HG02852 (cell line): ENCODE measurements around the gene CPSF3.
"Not testable (repeated sequence)": the region's sequence is repeated elsewhere in the genome, so short reads cannot be mapped to it uniquely, and the experiment has no call there.

Experiments used
- ATAC-seq: cut with Tn5 transposase; IDR thresholded peaks from one replicate; pipeline ENCODE4 v1.9.1; 2021; ENCODE audit warnings: mild to moderate bottlenecking, moderate library complexity; ENCODE audit not compliant: unreplicated experiment

CPSF3 gene

GRCh38 chr2:9392898-9393765, 30.3 kb upstream of the CPSF3 start:
- no peak for ATAC-seq

DNA sequence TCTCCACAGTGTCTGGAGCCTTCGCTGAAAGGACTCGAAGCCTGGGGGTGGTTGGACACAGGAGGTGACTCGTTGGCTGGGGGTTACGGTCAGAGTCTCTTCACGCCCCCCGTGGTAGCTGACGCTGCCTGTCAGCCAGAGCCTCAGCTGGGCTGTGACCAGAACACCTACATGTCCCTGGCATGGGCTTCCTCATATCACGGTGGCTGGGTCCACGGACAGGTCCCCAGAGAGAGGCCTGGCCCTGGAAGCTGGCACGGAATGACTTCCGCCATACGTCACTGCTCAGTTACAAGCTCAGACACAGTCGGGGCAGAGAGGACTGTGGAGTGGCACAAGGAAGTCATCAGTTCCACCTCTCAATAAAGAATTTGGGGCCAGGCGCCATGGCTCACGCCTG, 28.6 kb upstream of the CPSF3 start:
- no peak for ATAC-seq

- no peak for ATAC-seq
Measured at GRCh38 chr2:9397201-9397600, 26.3 kb upstream of the CPSF3 start.

- ATAC-seq = not testable (repeated sequence)
Measured at GRCh38 chr2:9398251-9398650, 25.2 kb upstream of the CPSF3 start.

- ATAC-seq = no peak
Measured at GRCh38 chr2:9398881-9399780, 24.3 kb upstream of the CPSF3 start.

DNA sequence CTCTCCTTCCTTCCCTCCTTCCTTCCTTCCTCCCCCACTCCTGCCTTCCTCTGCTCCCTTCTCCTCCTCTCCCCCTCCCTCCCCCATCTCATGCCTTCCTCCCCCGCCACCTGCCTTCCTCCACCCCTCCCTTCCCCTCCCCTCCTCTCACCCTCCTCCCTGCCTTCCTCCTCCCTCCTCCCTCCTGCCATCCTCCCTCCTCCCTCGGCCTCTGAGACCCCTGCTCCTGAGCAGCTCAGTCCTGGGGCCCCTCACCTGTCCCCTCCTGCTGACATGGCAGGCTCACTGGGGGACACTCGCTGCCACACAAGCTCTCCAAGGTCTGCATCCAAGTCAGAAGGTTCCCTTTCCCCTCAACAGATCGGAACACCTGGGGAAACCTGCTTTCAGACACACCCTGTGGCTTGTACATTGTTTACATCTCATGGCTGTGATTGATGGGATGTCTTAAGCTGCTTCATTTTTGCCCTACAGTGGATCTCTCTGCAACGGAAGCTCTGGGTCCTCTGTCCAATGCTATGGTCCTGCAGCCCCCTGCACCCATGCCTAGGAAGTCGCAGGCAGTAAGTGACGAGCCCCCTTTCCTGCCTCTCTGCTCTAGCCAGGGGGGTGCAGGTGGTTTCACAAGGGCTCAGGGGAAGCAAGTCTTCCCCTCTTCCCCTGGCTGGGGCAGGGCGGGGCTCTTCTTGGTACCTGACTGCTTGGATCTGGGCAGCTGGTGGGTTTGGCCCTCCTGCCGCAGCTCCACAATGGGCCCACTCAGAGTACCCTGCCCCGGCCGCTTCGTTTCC, 23.0 kb upstream of the CPSF3 start:
- no peak for ATAC-seq

DNA sequence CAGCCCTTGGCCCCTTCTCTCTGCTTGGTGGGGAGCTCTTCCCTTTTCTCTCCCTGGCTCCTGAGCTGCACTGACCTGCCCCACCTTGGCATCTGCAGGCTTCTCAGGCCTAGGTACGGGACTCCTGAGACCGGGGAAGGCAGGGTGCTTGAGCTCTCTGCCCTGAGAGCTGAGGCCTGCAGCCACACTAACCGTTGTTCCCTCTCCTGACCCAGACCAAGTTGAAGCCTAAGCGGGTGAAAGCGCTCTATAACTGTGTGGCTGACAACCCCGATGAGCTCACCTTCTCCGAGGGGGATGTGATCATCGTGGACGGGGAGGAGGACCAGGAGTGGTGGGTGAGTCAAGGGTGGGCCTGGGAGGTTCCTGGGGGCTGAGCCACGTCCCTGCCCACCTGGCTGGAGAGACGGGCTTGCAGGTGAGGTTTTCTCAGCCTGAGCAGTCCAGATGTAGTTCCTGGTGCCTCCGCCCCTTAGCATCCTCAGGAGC, 22.4 kb upstream of the CPSF3 start:
- no peak for ATAC-seq

DNA sequence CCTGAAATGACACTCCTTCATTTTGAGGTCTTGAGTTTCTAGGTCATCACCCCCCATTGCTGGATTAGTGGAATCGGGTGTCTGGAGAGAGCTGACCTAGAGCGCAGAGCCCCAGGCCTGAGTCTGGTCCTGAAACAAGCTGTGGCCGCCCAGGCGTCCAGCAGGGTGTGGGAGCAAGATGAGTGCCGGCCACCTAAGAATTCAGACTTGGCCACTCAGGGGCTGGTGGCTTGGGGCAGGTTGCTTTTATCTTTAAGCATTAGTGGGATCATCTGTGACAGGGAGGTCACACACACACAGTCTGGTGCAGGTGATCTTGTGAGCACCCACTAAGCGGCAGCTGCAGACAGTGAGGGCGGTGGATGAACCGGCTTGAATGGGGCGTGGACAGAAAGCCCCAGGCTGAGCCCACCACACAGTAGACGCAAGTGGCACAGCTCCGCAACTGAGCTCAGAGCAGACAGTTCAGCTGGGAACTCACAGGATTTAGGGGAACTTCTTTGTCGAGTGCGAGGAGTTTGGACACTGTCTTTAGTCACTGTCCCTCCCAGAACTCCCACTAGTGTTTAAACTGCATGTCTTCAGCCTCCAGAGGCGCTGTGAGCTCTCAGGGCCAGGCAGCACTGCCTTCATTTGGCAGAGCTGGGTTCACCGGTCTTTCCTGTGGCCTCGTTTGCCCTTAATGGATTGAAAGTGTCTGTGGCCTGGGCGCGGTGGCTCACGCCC, 21.6 kb upstream of the CPSF3 start:
- no peak for ATAC-seq

DNA sequence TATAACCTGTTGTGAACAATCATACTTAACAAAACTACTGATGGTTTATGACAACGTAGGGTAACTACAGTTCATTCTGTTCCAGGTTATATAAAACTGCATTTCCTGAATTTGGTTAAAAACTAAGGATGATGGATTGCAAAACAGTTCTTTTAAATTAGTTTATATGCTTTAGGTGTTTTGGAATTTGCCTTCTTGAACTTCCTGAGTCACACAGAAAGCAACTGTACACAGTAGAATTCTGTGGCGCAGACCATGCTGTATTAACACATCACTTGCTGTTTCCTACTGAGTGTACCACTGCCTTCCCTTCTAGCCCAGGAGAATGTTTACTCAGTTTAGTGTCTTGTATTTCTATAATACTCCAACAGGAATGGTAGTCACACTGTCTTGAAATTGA, 19.5 kb upstream of the CPSF3 start:
- no peak for ATAC-seq

- no peak for ATAC-seq
Measured at GRCh38 chr2:9404451-9404850, 19.0 kb upstream of the CPSF3 start.

DNA sequence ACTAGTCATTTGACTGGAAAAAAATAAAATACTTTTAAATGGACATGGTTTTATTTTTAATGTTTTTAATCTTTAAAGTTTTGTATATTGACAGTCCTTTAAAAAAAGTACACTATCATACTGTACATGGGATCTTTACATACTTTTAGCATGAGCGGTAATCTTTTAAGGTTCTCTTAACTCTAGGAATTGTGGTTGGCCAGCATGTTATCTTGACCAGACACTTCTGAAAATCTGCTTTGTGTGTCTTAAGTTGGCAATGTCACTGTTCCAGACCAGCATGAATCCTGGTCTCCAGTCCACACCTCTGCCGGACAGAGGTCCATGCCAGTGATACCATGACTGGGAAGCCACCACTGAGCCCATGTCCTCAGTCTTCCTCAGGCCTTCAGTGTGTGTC, 17.8 kb upstream of the CPSF3 start:
- ATAC-seq = no peak

DNA sequence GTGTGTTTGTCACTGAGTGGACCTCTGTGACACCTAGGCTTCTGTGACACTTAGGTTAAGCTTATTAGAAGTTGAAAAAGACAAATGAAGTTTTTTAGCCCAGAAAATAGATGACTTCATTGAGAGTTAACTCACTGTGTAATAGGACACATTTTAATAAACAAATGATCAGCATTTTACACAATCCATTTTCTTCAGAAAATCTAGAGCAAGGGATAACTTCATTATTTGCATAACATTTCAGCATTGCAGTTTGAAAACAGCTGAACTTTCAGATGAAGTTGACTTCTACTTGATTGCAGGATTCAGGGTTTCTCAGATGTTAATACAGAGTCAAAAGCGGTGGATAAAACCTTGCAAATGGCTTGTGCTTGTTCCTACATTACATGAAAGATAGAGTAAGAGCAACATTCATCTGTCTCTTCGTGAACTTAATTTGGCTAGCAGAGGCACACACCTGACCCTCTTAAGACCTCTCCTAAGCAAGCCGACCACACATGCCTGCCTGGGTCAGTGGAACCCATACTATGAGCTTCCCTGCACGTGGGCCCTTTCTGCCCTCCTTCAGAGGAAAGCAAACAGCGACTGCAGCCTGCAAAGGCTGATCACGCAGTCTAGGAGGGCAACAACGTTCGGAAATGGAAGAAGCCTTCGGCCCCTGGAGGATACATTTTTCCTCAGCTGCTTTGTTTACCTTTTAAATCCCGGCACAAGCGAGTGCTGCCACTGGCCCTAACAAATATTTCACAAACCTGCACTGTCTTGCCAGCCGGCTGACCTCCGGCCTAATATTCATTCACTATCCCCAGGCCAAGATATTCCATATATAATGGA, 16.7 kb upstream of the CPSF3 start:
- ATAC-seq = no peak

DNA sequence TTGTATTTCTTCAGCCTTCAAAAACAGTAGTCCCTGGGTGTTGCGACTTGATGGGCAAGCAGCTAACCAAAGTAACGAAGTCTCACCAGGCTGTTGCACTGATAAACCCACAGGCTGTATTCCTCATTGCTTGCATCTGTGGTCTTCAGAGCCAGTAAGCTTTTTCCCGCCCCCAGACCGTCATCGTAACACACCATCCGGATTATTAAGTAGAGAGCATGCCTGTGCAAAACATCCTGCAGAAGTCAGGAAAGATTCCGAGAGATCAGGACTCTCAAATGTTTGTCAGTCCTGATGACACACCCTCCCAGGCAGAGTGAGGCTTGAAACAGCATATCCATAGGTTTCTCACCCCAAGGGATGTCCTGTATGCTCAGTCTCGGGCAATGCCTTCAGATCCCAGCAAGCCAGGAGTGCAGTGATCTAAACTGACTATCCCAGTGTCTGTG, 16.1 kb upstream of the CPSF3 start:
- no peak for ATAC-seq

GRCh38 chr2:9408641-9409151, 14.8 kb upstream of the CPSF3 start:
- no peak for ATAC-seq

GRCh38 chr2:9410108-9410507, 13.3 kb upstream of the CPSF3 start:
- ATAC-seq = no peak

- no peak for ATAC-seq
Measured at GRCh38 chr2:9412781-9413180, 10.7 kb upstream of the CPSF3 start.

DNA sequence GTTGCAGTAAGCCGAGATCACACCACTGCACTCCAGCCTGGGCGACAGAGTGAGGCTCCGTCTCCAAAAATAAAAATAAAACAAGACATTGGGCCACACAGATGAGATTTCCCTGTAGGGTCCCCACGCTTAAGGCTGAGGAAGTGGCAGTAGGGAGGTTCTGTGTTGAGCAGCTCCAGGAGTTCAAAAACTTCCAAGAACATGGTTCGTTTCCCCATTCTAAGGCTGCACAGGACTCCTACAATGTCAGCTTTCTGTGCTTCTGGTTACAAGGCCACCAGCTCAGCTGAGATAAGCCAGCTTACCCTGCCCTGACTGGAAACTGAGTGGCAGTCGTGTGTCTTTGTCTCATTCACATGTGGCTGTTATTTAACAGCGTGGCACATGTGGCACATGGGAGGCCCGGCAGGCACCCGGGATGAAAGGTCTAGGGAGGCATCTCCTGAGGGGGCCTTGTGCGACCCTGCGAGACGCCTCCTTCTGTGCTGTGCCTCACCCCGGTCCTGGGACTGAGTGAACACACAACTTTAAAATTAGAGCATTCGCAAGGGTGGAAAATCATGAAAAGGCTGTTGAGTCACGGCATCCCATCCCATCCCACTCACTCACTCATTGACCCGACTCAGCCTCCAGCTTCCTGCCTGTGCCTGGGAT, 7.8 kb upstream of the CPSF3 start:
- no peak for ATAC-seq

DNA sequence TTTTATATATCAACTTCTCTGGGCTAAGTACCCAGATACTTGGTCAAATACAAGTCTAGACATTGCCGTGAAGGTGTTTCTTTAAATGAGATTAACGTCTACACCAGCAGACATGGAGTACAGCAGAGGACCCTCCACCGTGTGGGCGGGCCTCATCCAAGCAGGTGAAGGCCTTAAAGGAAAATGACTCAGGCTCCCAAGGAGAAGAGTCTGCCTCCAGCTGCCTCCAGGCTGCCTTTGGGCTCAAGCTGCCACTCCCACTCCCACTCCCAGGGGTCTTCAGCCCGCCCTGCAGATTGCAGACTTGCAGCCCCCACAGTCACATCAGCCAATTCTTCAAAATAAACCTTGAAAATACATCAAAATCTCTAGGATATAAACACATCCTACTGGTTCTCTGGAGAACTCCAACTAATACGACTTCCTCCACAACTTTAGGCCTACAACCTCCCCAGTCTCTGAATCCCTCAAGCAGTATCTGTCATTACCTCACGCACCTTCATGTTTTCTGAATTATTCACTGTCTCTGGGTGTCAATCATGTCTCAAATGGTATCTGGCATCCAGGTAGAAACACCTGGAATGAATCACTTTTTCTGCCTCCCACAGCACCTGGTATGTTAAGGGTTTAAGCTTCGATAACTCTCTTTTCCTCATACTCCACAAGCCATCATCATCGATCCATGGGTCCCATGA, 7.0 kb upstream of the CPSF3 start:
- ATAC-seq = no peak
